Nephron progenitor cell (in vitro differentiated cells): Measurements from ENCODE around the gene PAX5.

ENCODE experiments used
- DNase-seq: peaks from one replicate; pipeline ENCODE4 v3.0.0; 2021
- H3K27ac Mint-ChIP-seq: 2 replicates; pipeline ENCODE4 v1.8.0; 2021; ENCODE audit warnings: mild to moderate bottlenecking, moderate library complexity, mixed read lengths
- H3K27me3 Mint-ChIP-seq: 2 replicates; pipeline ENCODE4 v1.8.0; 2021; ENCODE audit warnings: mild to moderate bottlenecking, low read depth, mixed read lengths; ENCODE audit not compliant: poor library complexity
- H3K36me3 Mint-ChIP-seq: 2 replicates; pipeline ENCODE4 v1.8.0; 2021; ENCODE audit warnings: low read depth, mixed read lengths
- H3K4me1 Mint-ChIP-seq: 2 replicates; pipeline ENCODE4 v1.8.0; 2021; ENCODE audit warnings: mixed read lengths
- H3K4me3 Mint-ChIP-seq: 2 replicates; pipeline ENCODE4 v1.8.0; 2021; ENCODE audit warnings: mild to moderate bottlenecking, moderate library complexity, mixed read lengths
- H3K9me3 Mint-ChIP-seq: 2 replicates; pipeline ENCODE4 v1.8.0; 2021; ENCODE audit warnings: mild to moderate bottlenecking, moderate library complexity, mixed read lengths
- CTCF ChIP-seq: fragments of 200-600 bp; sonication (generic); IDR thresholded peaks from 2 replicates; pipeline ENCODE4 v1.5.0; 2021; ENCODE audit warnings: antibody characterized with exemption

The PAX5 gene

GRCh38 chr9:36888551-36888950, 145.5 kb downstream of the PAX5 start:
- Mint-ChIP-seq H3K4me1 (peaks cover 43% of the 10 kb centered on the region), H3K4me3 (no peak overlapping the region), H3K27me3 (peaks cover 50% of the 10 kb centered on the region), H3K27ac (no peak overlapping the region), H3K9me3 (no peaks in the 10 kb centered on the region), H3K36me3 (no peaks in the 10 kb centered on the region)
- DNase-seq, result no peak
- TF ChIP-seq CTCF, result no peak

GRCh38 chr9:36884721-36885120, 149.3 kb downstream of the PAX5 start:
- H3K4me1 Mint-ChIP-seq, result peaks cover 45% of the 10 kb centered on the region
- TF ChIP-seq CTCF, result no peak
- H3K4me3 Mint-ChIP-seq, result no peak overlapping the region
- H3K27me3 Mint-ChIP-seq, result peaks cover 51% of the 10 kb centered on the region
- no peaks in the 10 kb centered on the region for H3K36me3 Mint-ChIP-seq
- H3K9me3 Mint-ChIP-seq, result no peaks in the 10 kb centered on the region
- H3K27ac Mint-ChIP-seq, result no peak overlapping the region
- no peak for DNase-seq

- Mint-ChIP-seq H3K4me1 (peaks cover 53% of the 10 kb centered on the region), H3K36me3 (no peaks in the 10 kb centered on the region), H3K4me3 (peak overlapping the region; percentile 40), H3K9me3 (no peaks in the 10 kb centered on the region), H3K27me3 (peaks cover 51% of the 10 kb centered on the region), H3K27ac (peak overlapping the region; percentile 68)
- no peak for TF ChIP-seq CTCF
- DNase-seq, result no peak
These were observed 151.5 kb downstream of the PAX5 start for GRCh38 chr9:36882594-36882993.

GRCh38 chr9:36881743-36882441, 152.2 kb downstream of the PAX5 start:
- TF ChIP-seq CTCF, result no peak
- Mint-ChIP-seq H3K4me3 (peak overlapping the region; percentile 40), H3K27ac (peak overlapping the region; percentile 68), H3K36me3 (no peaks in the 10 kb centered on the region), H3K4me1 (peaks cover 55% of the 10 kb centered on the region), H3K27me3 (peaks cover 53% of the 10 kb centered on the region), H3K9me3 (no peaks in the 10 kb centered on the region)
- DNase-seq, result peak; percentile 49

GRCh38 chr9:36881316-36881715, 152.8 kb downstream of the PAX5 start:
- no peak for TF ChIP-seq CTCF
- Mint-ChIP-seq H3K4me3 (no peak overlapping the region), H3K9me3 (no peaks in the 10 kb centered on the region), H3K4me1 (peaks cover 49% of the 10 kb centered on the region), H3K27ac (no peak overlapping the region), H3K36me3 (no peaks in the 10 kb centered on the region), H3K27me3 (peaks cover 59% of the 10 kb centered on the region)
- DNase-seq, result no peak

GRCh38 chr9:36880075-36880474, 154.0 kb downstream of the PAX5 start:
- no peak overlapping the region for H3K27ac Mint-ChIP-seq
- no peak overlapping the region for H3K4me3 Mint-ChIP-seq
- peaks cover 7% of the 10 kb centered on the region for H3K9me3 Mint-ChIP-seq
- peaks cover 40% of the 10 kb centered on the region for H3K4me1 Mint-ChIP-seq
- no peak for TF ChIP-seq CTCF
- H3K36me3 Mint-ChIP-seq, result no peaks in the 10 kb centered on the region
- H3K27me3 Mint-ChIP-seq, result peaks cover 67% of the 10 kb centered on the region
- DNase-seq, result no peak
